ENCODE measurements around the gene NFIX. TPM values are rescaled to one million over a fixed set of nuclear protein-coding genes. Genes with fewer than 3 reads are reported as not detected.

The NFIX gene
- total RNA-seq, 1 experiment from 2014 or later = 144 TPM

DNA sequence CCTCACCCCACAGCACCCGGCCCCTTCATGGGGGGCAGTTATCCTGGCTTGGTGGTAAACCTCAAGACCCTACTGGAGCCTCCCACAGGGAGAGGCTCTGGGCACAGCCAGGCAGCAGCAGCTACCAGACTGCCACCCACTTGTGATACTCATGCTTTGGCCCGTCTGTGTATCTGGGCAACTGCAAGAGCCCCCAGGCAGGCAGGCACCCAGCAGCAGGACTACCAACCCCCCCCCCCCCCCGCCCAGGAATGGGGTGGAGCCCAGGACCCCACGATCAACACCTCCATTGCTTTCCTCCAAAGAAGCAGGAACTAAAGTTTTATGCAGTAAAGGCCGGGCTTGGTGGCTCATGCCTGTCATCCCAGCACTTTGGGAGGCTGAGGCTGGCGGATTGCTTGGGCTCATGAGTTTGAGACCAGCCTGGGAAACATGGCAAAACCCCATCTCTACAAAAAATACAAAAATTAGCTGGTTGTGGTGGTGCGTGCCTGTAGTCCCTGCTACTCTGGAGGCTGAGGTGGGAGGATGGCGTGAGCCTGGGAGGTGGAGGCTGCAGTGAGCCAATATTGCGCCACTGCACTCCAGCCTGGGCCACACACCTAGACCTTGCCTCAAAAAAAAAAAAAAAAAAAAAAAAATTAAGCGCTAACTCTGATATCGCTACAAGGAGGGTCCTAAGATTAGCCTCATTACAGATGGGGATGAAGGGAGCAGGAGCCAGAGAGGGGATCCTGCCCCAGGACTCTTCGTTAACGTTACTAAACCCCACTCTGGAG is 108.5 kb downstream of the NFIX start:
- peak; percentile 24; the same call in 1 of the 2 replicates for ATAC-seq
- ChIA-PET POLR2A (no interaction called here), CTCF (no interaction called here)
- 0 out of 2 replicates have a peak, but pooled peaks cover 2% of the 10 kb centered on the region for H3K36me3 ChIP-seq (ENCODE audit: control insufficient read depth, insufficient read depth, low read length)
- DNase-seq (ENCODE audit: low read depth, low spot score) = no peak
- H3K27ac ChIP-seq (ENCODE audit: low read length) = no peak overlapping the region
- in situ Hi-C loops (cut with HindIII; ENCODE audit: low pct_unique_long_range_greater_than_20kb, low sequenced_read_pairs) (no loop called here), intact Hi-C loops (cut with micrococcal nuclease; ENCODE audit: unreplicated experiment) (no loop called here)
- H3K27me3 ChIP-seq (ENCODE audit: control insufficient read depth, insufficient read depth, low read length) = no peaks in the 10 kb centered on the region
- peaks cover 9% of the 10 kb centered on the region for H3K4me1 ChIP-seq (ENCODE audit: control insufficient read depth, insufficient read depth, low read length)
- no peaks in the 10 kb centered on the region for H3K9me3 ChIP-seq (ENCODE audit: control insufficient read depth, insufficient read depth, low read depth, low read length)
- no peak overlapping the region for H3K4me3 ChIP-seq (ENCODE audit: low read depth in 2 of 2, low read length in 2 of 2)
- BruUV-seq (replicated peaks) = no TSS peak
- TF ChIP-seq, protein P1, sequence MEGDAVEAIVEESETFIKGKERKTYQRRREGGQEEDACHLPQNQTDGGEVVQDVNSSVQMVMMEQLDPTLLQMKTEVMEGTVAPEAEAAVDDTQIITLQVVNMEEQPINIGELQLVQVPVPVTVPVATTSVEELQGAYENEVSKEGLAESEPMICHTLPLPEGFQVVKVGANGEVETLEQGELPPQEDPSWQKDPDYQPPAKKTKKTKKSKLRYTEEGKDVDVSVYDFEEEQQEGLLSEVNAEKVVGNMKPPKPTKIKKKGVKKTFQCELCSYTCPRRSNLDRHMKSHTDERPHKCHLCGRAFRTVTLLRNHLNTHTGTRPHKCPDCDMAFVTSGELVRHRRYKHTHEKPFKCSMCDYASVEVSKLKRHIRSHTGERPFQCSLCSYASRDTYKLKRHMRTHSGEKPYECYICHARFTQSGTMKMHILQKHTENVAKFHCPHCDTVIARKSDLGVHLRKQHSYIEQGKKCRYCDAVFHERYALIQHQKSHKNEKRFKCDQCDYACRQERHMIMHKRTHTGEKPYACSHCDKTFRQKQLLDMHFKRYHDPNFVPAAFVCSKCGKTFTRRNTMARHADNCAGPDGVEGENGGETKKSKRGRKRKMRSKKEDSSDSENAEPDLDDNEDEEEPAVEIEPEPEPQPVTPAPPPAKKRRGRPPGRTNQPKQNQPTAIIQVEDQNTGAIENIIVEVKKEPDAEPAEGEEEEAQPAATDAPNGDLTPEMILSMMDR (IDR thresholded peaks at IDR 0.05) = no peak
- no peak for TF ChIP-seq SIN3A (IDR thresholded peaks at IDR 0.05; ENCODE audit: borderline replicate concordance, insufficient read depth, low read depth, low read length)
- TF ChIP-seq REST (IDR thresholded peaks at IDR 0.05; ENCODE audit: insufficient read depth in 1 of 2, low read depth in 2 of 2, low read length in 1 of 2) = no peak
- TF ChIP-seq POLR2AphosphoS5 (IDR thresholded peaks at IDR 0.05; ENCODE audit: low read depth, low read length) = no peak
- TF ChIP-seq TCF7L2 (IDR thresholded peaks at IDR 0.05; ENCODE audit: low read depth, low read length) = no peak

DNA sequence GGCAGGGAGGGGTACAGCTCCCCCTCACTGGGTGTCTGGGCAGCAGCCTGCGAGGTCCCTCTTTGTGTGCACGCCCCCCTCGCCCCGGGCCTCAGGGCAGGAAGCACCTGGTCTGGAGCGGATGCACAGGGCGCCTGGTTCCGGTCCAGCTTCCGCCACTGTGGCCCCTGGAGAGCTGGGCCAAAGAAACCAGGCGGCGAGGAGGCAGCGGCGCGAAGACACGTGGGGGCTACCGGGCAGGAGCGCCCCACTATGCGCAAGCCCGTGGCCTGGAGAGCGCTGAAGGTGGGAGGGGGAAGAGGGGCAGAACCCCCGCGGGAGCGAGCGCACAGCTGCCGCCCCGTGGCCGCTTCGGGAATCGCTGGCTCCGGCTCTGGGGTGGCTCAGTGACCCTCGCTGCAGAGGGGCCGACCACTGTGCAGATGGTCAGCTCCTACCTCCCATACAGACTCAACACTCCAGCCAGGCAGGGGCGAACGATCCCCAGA is 109.1 kb downstream of the NFIX start:
- in situ Hi-C loops (cut with HindIII; ENCODE audit: low pct_unique_long_range_greater_than_20kb, low sequenced_read_pairs) (no loop called here), intact Hi-C loops (cut with micrococcal nuclease; ENCODE audit: unreplicated experiment) (no loop called here)
- H3K27me3 ChIP-seq (ENCODE audit: control insufficient read depth, insufficient read depth, low read length) = no peaks in the 10 kb centered on the region
- H3K36me3 ChIP-seq (ENCODE audit: control insufficient read depth, insufficient read depth, low read length) = 0 out of 2 replicates have a peak, but pooled peaks cover 2% of the 10 kb centered on the region
- DNase-seq (ENCODE audit: low read depth, low spot score) = no peak
- CTCF ChIA-PET = interaction anchor here (0.6 to 0.8 kb wide), 2 partner anchors 125 to 138 kb away, joined by 3 to 4 read pairs; no protein-coding TSS in a partner anchor
- no peak for TF ChIP-seq SIN3A (IDR thresholded peaks at IDR 0.05; ENCODE audit: borderline replicate concordance, insufficient read depth, low read depth, low read length)
- no peak for TF ChIP-seq TCF7L2 (IDR thresholded peaks at IDR 0.05; ENCODE audit: low read depth, low read length)
- peak; percentile 18; the same call in 1 of the 2 replicates for TF ChIP-seq POLR2AphosphoS5 (IDR thresholded peaks at IDR 0.05; ENCODE audit: low read depth, low read length)
- TF ChIP-seq, protein P1 (IDR thresholded peaks at IDR 0.05) = peak; percentile 77; the same call in 1 of the 2 replicates
- TF ChIP-seq REST (IDR thresholded peaks at IDR 0.05; ENCODE audit: insufficient read depth in 1 of 2, low read depth in 2 of 2, low read length in 1 of 2) = no peak
- peaks cover 9% of the 10 kb centered on the region for H3K4me1 ChIP-seq (ENCODE audit: control insufficient read depth, insufficient read depth, low read length)
- no peak overlapping the region for H3K4me3 ChIP-seq (ENCODE audit: low read depth in 2 of 2, low read length in 2 of 2)
- ATAC-seq = 0 out of 2 replicates have a peak, but pooled peaks have one; percentile 17
- no peaks in the 10 kb centered on the region for H3K9me3 ChIP-seq (ENCODE audit: control insufficient read depth, insufficient read depth, low read depth, low read length)
- no peak overlapping the region for H3K27ac ChIP-seq (ENCODE audit: low read length)
- POLR2A ChIA-PET = interaction anchor here (0.6 kb wide), 1 partner anchor 47 kb away, joined by 8 read pairs; no protein-coding TSS in a partner anchor
- no TSS peak for BruUV-seq (replicated peaks)

Measured in Panc1 (cell line).